ENCODE measurements around the gene SEC11A.
"Not testable (repeated sequence)": the region's sequence is repeated elsewhere in the genome, so short reads cannot be mapped to it uniquely, and the experiment has no call there.

SEC11A gene

DNA sequence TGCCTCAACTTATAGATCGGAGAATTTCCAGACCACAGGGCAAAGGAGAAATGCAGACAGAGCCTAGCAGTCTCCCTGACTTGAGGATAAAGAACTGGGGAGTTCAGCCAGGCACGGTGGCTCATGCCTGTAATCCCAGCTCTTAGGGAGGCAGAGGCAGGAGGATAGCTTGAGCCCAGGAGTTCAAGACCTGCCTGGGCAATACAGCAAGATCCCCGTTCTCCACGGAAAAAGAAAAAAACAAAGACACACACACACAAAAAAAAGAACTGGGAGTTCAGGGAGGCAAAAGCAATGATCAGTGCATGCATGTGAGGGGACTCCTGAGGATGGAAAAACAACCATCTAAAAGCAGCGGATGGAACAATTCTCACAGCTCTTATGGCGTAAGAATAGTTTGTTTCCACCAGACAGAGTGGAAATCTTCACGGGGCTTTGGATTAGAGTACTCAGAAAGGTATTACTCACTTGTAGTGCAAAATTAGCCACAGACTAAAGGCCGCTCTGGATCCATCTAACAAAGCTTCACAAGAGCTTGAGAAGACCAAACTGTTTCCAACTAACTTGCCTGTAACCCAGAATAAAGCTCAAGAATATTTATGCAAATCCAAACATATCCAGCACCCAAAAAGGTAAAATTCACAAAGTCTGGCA lies 16.3 kb downstream of the SEC11A start:
- TF ChIP-seq, protein P1, sequence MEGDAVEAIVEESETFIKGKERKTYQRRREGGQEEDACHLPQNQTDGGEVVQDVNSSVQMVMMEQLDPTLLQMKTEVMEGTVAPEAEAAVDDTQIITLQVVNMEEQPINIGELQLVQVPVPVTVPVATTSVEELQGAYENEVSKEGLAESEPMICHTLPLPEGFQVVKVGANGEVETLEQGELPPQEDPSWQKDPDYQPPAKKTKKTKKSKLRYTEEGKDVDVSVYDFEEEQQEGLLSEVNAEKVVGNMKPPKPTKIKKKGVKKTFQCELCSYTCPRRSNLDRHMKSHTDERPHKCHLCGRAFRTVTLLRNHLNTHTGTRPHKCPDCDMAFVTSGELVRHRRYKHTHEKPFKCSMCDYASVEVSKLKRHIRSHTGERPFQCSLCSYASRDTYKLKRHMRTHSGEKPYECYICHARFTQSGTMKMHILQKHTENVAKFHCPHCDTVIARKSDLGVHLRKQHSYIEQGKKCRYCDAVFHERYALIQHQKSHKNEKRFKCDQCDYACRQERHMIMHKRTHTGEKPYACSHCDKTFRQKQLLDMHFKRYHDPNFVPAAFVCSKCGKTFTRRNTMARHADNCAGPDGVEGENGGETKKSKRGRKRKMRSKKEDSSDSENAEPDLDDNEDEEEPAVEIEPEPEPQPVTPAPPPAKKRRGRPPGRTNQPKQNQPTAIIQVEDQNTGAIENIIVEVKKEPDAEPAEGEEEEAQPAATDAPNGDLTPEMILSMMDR (IDR thresholded peaks at IDR 0.05; ENCODE audit: low read length, missing control alignments) = no peak
- H3K4me3 ChIP-seq (replicated peaks; ENCODE audit: low read depth, low read length) = no peak overlapping the region
- no peak for DNase-seq (ENCODE audit: low read depth)

- TF ChIP-seq, protein P1 (IDR thresholded peaks at IDR 0.05; ENCODE audit: low read length, missing control alignments) = no peak
- no peak for DNase-seq (ENCODE audit: low read depth)
- H3K4me3 ChIP-seq (replicated peaks; ENCODE audit: low read depth, low read length) = no peak overlapping the region
These were observed 18.5 kb downstream of the SEC11A start for GRCh38 chr15:84697236-84697990.

- TF ChIP-seq, protein P1 (IDR thresholded peaks at IDR 0.05; ENCODE audit: low read length, missing control alignments) = no peak
- H3K4me3 ChIP-seq (replicated peaks; ENCODE audit: low read depth, low read length) = no peak overlapping the region
- no peak for DNase-seq (ENCODE audit: low read depth)
These were observed 19.2 kb downstream of the SEC11A start for GRCh38 chr15:84696757-84697156.

DNA sequence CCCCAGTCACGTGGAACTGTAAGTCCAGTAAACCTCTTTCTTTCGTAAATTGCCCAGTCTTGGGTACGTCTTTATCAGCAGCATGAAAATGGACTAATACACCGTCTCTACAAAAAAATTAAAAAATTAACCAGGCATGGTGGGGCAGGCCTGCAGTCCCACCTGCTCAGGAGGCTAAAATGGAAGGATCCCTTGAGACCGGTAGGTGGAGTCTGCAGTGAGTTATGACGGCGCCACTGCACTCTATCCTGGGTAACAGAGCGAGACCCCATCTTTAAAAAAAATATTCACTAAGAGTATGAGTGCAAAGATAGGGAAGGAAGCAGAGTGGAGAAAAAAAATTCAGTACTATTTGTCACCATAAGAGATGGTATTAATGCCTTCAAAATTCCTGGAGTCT lies 25.6 kb downstream of the SEC11A start:
- TF ChIP-seq, protein P1 (IDR thresholded peaks at IDR 0.05; ENCODE audit: low read length, missing control alignments) = no peak
- H3K4me3 ChIP-seq (replicated peaks; ENCODE audit: low read depth, low read length) = no peak overlapping the region
- no peak for DNase-seq (ENCODE audit: low read depth)

GRCh38 chr15:84689858-84690257 lies 26.1 kb downstream of the SEC11A start:
- DNase-seq (ENCODE audit: low read depth) = no peak
- H3K4me3 ChIP-seq (replicated peaks; ENCODE audit: low read depth, low read length) = no peak overlapping the region
- TF ChIP-seq, protein P1 (IDR thresholded peaks at IDR 0.05; ENCODE audit: low read length, missing control alignments) = no peak

DNA sequence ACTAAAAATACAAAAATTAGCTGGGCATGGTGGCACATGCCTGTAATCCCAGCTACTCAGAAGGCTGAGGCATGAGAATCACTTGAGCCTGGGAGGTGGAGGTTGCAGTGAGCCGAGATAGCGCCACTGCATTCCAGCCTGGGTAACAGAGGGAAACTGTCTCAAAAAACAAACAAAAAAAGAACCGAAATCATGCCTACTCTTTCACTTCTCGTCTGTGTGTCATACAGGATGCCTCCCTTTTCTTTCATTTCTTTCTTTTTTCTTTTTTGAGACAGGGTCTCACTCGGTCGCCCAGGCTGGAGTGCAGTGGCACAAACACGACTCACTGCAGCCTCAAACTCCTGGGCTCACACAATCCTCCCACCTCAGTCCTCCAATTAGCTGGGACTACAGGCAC lies 29.5 kb downstream of the SEC11A start:
- not testable (repeated sequence) for DNase-seq (ENCODE audit: low read depth); H3K4me3 ChIP-seq (replicated peaks; ENCODE audit: low read depth, low read length)

DNA sequence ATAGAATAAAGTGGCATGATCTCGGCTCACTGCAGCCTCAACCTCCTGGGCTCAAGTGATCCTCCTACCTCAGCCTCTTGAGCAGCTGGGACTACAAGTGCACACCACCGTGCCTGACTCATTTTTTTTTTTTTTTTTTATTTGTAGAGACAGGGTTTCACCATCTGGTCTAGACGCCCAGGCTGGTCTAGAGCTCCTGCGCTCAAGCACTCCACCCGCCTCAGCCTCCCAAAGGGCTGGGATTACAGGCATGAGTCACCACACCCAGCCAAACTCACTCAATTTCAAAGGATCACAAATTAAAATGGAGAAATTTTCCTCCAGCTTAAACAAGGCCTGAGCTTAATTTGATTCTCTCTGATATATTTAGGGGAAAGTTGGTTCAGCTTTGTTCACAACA lies 30.6 kb downstream of the SEC11A start:
- TF ChIP-seq, protein P1 (IDR thresholded peaks at IDR 0.05; ENCODE audit: low read length, missing control alignments) = no peak
- no peak overlapping the region for H3K4me3 ChIP-seq (replicated peaks; ENCODE audit: low read depth, low read length)
- DNase-seq (ENCODE audit: low read depth) = peak; percentile 90
